SK-N-MC (cell line): ENCODE measurements around the gene PRKN.

Source experiments
- EZH2 ChIP-seq: fragments of 200-600 bp; sonication (generic); IDR thresholded peaks from one replicate; pipeline ENCODE4 v1.6.1; 2017; ENCODE audit warnings: antibody characterized with exemption
- FOXP2 ChIP-seq: optimal IDR thresholded peaks from 2 replicates; pipeline ENCODE3; 2011; ENCODE audit warnings: mild to moderate bottlenecking, moderate library complexity; ENCODE audit not compliant: insufficient read depth; ENCODE audit errors: extremely low read length, control extremely low read depth
- POLR2AphosphoS5 ChIP-seq: IDR thresholded peaks from 2 replicates; pipeline ENCODE4 v1.6.1; 2012; ENCODE audit warnings: mild to moderate bottlenecking, low read depth, low read length, borderline replicate concordance

- TF ChIP-seq EZH2 (no peak), POLR2AphosphoS5 (no peak), FOXP2 (no peak)
Observed at GRCh38 chr6:161647234-161647633, 1080.3 kb downstream of the PRKN start.
